Activated CD4-positive, alpha-beta T cell treated with anti-CD3 and anti-CD28 coated beads, Interleukin-2, Interleukin-6, amounts not matched to agents 100 ng/mL and 50 ng/mL, durations not matched to agents 16 hours and 8 hours (primary cell): ENCODE measurements around the gene SPATA31A6.
"Not testable (repeated sequence)": the region's sequence is repeated elsewhere in the genome, so short reads cannot be mapped to it uniquely, and the experiment has no call there.

ENCODE experiments used
- DNase-seq: peaks from one replicate; pipeline ENCODE4 v3.0.0-alpha.2; 2020

Gene SPATA31A6

GRCh38 chr9:42183359-42183758, at the start of gene SPATA31A6:
TSS of gene SPATA31A6 (plus strand) at chr9:42183659. CDS start at chr9:42183688, 29 bp downstream.
- not testable (repeated sequence) for DNase-seq

GRCh38 chr9:42160299-42160698, 23.2 kb upstream of the SPATA31A6 start:
- DNase-seq = peak; percentile 15

GRCh38 chr9:42219861-42220260, 36.4 kb downstream of the SPATA31A6 start:
- not testable (repeated sequence) for DNase-seq

DNA sequence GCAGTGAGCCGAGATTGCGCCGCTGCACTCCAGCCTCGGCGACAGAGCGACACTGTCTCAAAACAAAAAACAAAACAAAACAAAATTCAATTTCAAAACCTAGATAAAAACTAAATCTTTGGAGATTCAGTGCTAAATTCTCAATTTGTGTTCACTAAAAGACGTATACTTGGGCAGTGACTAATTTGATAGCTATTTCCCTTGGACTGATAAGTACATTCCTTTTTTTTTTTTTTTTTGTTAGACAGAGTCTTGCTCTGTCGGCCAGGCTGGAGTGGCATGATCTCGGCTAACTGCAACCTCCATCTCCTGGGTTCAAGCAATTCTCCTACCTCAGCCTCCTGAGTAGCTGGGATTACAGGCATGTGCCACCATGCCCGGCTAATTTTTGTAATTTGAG, 39.8 kb downstream of the SPATA31A6 start:
- DNase-seq = not testable (repeated sequence)

- not testable (repeated sequence) for DNase-seq
These were observed 49.6 kb downstream of the SPATA31A6 start for GRCh38 chr9:42233031-42233430.

DNA sequence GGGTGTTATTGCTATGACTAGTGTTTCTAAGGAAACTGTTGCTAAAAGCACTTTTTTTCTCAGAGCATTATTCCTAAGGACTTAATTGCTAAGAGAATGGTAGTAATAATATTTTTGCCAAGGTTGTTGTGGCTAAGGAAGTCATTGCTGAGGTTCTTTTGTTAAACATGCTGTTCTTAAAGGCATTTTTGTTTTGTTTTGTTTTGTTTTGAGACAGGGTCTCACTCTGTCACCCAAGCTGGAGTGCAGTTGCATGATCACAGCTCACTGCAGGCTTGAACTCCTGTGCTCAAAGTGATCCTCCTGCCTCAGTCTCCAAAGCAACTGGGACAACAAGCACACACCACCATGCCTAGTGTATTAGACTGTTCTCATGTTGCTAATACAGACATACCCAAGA, 51.2 kb downstream of the SPATA31A6 start:
- DNase-seq = not testable (repeated sequence)

GRCh38 chr9:42235352-42235991, 52.0 kb downstream of the SPATA31A6 start:
- DNase-seq = not testable (repeated sequence)

- DNase-seq = not testable (repeated sequence)
These were observed 52.6 kb downstream of the SPATA31A6 start for GRCh38 chr9:42236097-42236496.

- not testable (repeated sequence) for DNase-seq
These were observed 53.9 kb downstream of the SPATA31A6 start for GRCh38 chr9:42237381-42237780.

DNA sequence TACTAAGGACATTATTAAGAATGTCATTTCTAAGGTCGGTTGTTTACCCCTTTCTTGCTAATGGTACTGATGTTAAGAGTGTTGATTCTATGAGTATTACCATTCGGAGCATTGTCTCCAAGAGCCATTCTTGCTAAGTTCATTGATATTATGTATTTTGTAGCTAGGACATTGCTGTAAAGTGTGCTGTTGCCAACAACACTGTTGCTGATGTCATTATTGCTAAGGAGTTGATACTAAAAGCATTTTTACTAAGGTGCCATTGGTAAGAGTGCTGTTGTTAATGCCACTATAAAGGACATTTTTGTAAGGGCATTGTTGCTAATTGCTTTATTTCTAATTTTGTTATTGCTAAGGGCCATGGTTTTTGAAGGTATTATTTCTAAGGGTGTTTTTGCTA, 55.4 kb downstream of the SPATA31A6 start:
- DNase-seq = not testable (repeated sequence)
